H1 (cell line): ENCODE data around the gene MROH2A. TPM values are rescaled to one million over a fixed set of nuclear protein-coding genes. Genes with fewer than 3 reads are reported as not detected.

Experiments
- CTCF ChIA-PET: fragments of 300-600 bp; sonication (Branson Sonifier 250); formaldehyde crosslinking; loops from one replicate; lab custom pipeline; 2021; ENCODE audit not compliant: partially characterized antibody; lab: Charles Lee
- POLR2A ChIA-PET: fragments of 300-600 bp; sonication (Branson Sonifier 250); formaldehyde crosslinking; loops from one replicate; lab custom pipeline; 2021; ENCODE audit warnings: inconsistent platforms; ENCODE audit not compliant: partially characterized antibody; lab: Charles Lee
- DNase-seq, 2 experiments: peaks; one replicate each; pipeline versions ENCODE4 v3.0.0 to v3.0.0-alpha.2; 2010 to 2022; ENCODE audit warnings: low spot score in 2 of 2, low read depth in 1 of 2, mixed read lengths in 1 of 2
- FAIRE-seq: peaks from 2 replicates; lab custom pipeline; 2011; peaks lifted over from hg19 to GRCh38; lab: Jason Lieb, UNC
- H2AFZ ChIP-seq: 2 replicates; pipeline ENCODE4 v1.8.1; 2012; ENCODE audit warnings: low read length, inconsistent platforms
- H2AK5ac ChIP-seq: 2 replicates; pipeline ENCODE4 v1.6.1; 2013; ENCODE audit warnings: low read depth, low read length
- H2BK120ac ChIP-seq: replicated peaks from 2 replicates; pipeline ENCODE3; 2013; ENCODE audit warnings: low read depth, low read length, inconsistent platforms
- H2BK12ac ChIP-seq: 2 replicates; pipeline ENCODE4 v1.6.1; 2013; ENCODE audit warnings: low read depth, low read length
- H2BK15ac ChIP-seq: 2 replicates; pipeline ENCODE4 v1.6.1; 2013; ENCODE audit warnings: low read length
- H2BK20ac ChIP-seq: 2 replicates; pipeline ENCODE4 v1.6.1; 2013; ENCODE audit warnings: low read length
- H2BK5ac ChIP-seq: 2 replicates; pipeline ENCODE4 v1.6.1; 2013; ENCODE audit warnings: low read depth, low read length
- H3K14ac ChIP-seq: 2 replicates; pipeline ENCODE4 v1.6.1; 2013; ENCODE audit warnings: inconsistent platforms; ENCODE audit not compliant: insufficient read length
- H3K18ac ChIP-seq: 2 replicates; pipeline ENCODE4 v1.6.1; 2013; ENCODE audit warnings: low read length; ENCODE audit errors: extremely low read depth
- H3K23ac ChIP-seq: 2 replicates; pipeline ENCODE4 v1.6.1; 2013; ENCODE audit warnings: inconsistent platforms; ENCODE audit not compliant: insufficient read length
- H3K23me2 ChIP-seq: 2 replicates; pipeline ENCODE4 v1.6.1; 2013; ENCODE audit warnings: low read depth, low read length
- H3K27ac ChIP-seq: 2 replicates; pipeline ENCODE4 v1.6.1; 2011; ENCODE audit warnings: low read depth, low read length, inconsistent platforms
- H3K27me3 ChIP-seq, 4 experiments: replicated peaks in 1 of 4; 1 replicate in 1 of 4; 2 replicates in 3 of 4; pipeline versions ENCODE4 v1.6.1 to v1.8.1; 2011 to 2013; ENCODE audit warnings: low read length in 3 of 4, mild to moderate bottlenecking in 3 of 4, inconsistent platforms in 2 of 4, mixed read lengths in 2 of 4, moderate library complexity in 1 of 4; ENCODE audit not compliant: control insufficient read depth in 3 of 4, insufficient read depth in 3 of 4; ENCODE audit errors: extremely low read depth in 1 of 4
- H3K36me3 ChIP-seq, 4 experiments: 2 replicates each; pipeline versions ENCODE4 v1.6.1 to v1.8.1; 2011 to 2013; ENCODE audit warnings: mild to moderate bottlenecking in 4 of 4, low read length in 3 of 4, moderate library complexity in 2 of 4, control low read depth in 1 of 4, inconsistent platforms in 1 of 4; ENCODE audit not compliant: insufficient read depth in 4 of 4, control insufficient read depth in 2 of 4
- H3K4ac ChIP-seq: replicated peaks from 2 replicates; pipeline ENCODE3; 2013; ENCODE audit warnings: low read length, low read depth, mixed read lengths, inconsistent platforms; ENCODE audit not compliant: insufficient read length
- H3K4me1 ChIP-seq, 4 experiments: replicated peaks in 1 of 4; 1 replicate in 1 of 4; 2 replicates in 3 of 4; pipeline versions ENCODE4 v1.6.1 to v1.8.1; 2011 to 2013; ENCODE audit warnings: low read length in 3 of 4, inconsistent platforms in 2 of 4, mixed read lengths in 1 of 4; ENCODE audit not compliant: insufficient read depth in 4 of 4, control insufficient read depth in 3 of 4
- H3K4me2 ChIP-seq, 2 experiments: 2 replicates each; pipeline versions ENCODE4 v1.6.1 to v1.8.1; 2011 to 2013; ENCODE audit warnings: low read depth in 2 of 2, low read length in 2 of 2, control low read depth in 1 of 2, inconsistent platforms in 1 of 2, mild to moderate bottlenecking in 1 of 2; ENCODE audit not compliant: insufficient read depth in 1 of 2
- H3K4me3 ChIP-seq, 4 experiments: fragments of 200-600, 300-600 bp in 1 of 4; sonication (generic), shearing (Covaris generic), sonication (Bioruptor Twin) in 1 of 4; 2 replicates each; pipeline versions ENCODE4 v1.5.1 to v1.8.1; 2011 to 2016; ENCODE audit warnings: low read length in 4 of 4, low read depth in 3 of 4, control low read depth in 2 of 4, inconsistent platforms in 2 of 4, mild to moderate bottlenecking in 2 of 4, mixed read lengths in 1 of 4, moderate library complexity in 1 of 4; ENCODE audit not compliant: insufficient read depth in 2 of 4; ENCODE audit errors: extremely low read depth in 1 of 4
- H3K56ac ChIP-seq: replicated peaks from 2 replicates; pipeline ENCODE3; 2013; ENCODE audit warnings: low read depth, mild to moderate bottlenecking, mixed read lengths, low read length, inconsistent platforms; ENCODE audit not compliant: insufficient read length
- H3K79me1 ChIP-seq: 2 replicates; pipeline ENCODE4 v1.6.1; 2013; ENCODE audit warnings: low read depth, low read length, control low read depth
- H3K79me2 ChIP-seq, 2 experiments: 2 replicates each; pipeline versions ENCODE4 v1.6.1 to v1.8.1; 2012 to 2013; ENCODE audit warnings: low read length in 2 of 2, mild to moderate bottlenecking in 2 of 2, inconsistent platforms in 1 of 2; ENCODE audit not compliant: insufficient read depth in 2 of 2, control insufficient read depth in 1 of 2
- H3K9ac ChIP-seq, 4 experiments: replicated peaks in 1 of 4; 1 replicate in 1 of 4; 2 replicates in 3 of 4; pipeline versions ENCODE4 v1.6.1 to v1.8.1; 2011 to 2013; ENCODE audit warnings: low read depth in 3 of 4, low read length in 3 of 4, control low read depth in 2 of 4, mild to moderate bottlenecking in 2 of 4, moderate library complexity in 2 of 4, inconsistent platforms in 1 of 4; ENCODE audit errors: extremely low read depth in 1 of 4
- H3K9me3 ChIP-seq, 2 experiments: 2 replicates each; pipeline versions ENCODE4 v1.6.1 to v1.8.1; 2012 to 2013; ENCODE audit warnings: mild to moderate bottlenecking in 2 of 2, moderate library complexity in 2 of 2, control low read depth in 1 of 2, inconsistent platforms in 1 of 2, low read depth in 1 of 2, low read length in 1 of 2, mixed read lengths in 1 of 2; ENCODE audit not compliant: insufficient read depth in 2 of 2
- H4K20me1 ChIP-seq, 2 experiments: replicated peaks in 1 of 2; 2 replicates each; pipeline versions ENCODE3 to v1.8.1; 2011 to 2013; ENCODE audit warnings: inconsistent platforms in 2 of 2, low read length in 2 of 2, mild to moderate bottlenecking in 1 of 2; ENCODE audit not compliant: insufficient read depth in 2 of 2, control insufficient read depth in 1 of 2
- H4K5ac ChIP-seq: 2 replicates; pipeline ENCODE4 v1.6.1; 2013; ENCODE audit warnings: low read length, low read depth, mixed read lengths, inconsistent platforms; ENCODE audit not compliant: insufficient read length
- H4K8ac ChIP-seq: 2 replicates; pipeline ENCODE4 v1.8.0; 2013; ENCODE audit warnings: mild to moderate bottlenecking, moderate library complexity, low read length, inconsistent platforms; ENCODE audit not compliant: insufficient read depth; ENCODE audit errors: extremely low read depth
- H4K91ac ChIP-seq: replicated peaks from 2 replicates; pipeline ENCODE3; 2013; ENCODE audit warnings: low read length, mixed read lengths, inconsistent platforms; ENCODE audit not compliant: insufficient read length
- GTF2F1 ChIP-seq: IDR thresholded peaks from 2 replicates; pipeline ENCODE4 v1.6.1; 2012; ENCODE audit warnings: low read depth, low read length, improper control_type of control experiment, borderline replicate concordance
- TEAD4 ChIP-seq: IDR thresholded peaks from 2 replicates; pipeline ENCODE4 v1.6.1; 2012; ENCODE audit warnings: low read depth, low read length, inconsistent platforms, mixed read lengths
- WGBS, 2 experiments: shearing (Covaris generic) in 1 of 2; methylation state at CpG; one replicate each; pipeline versions ENCODE4 v1.1.6 to v1.1.7; 2013 to 2015; ENCODE audit warnings: low lambda C conversion rate in 2 of 2, mixed read lengths in 2 of 2, inconsistent platforms in 1 of 2, low coverage in 1 of 2, missing lambda C conversion rate in 1 of 2; ENCODE audit not compliant: insufficient replicate concordance in 2 of 2, insufficient coverage in 1 of 2, insufficient read length in 1 of 2; ENCODE audit errors: extremely low coverage in 1 of 2, missing lambda C conversion rate in 1 of 2; 5-methylcytosine and 5-hydroxymethylcytosine counted together
- polyA plus RNA-seq, 7 experiments: library from polyadenylated mRNA; depleted of rRNA in 3 of 7; stranded (reverse) in 5 of 7; unstranded in 2 of 7; fragments of >200 nt in 5 of 7; fragments of 200-250 nt in 2 of 7; gene quantifications; 1 replicate in 5 of 7; 2 replicates in 1 of 7; 4 replicates in 1 of 7; pipeline versions ENCODE4 v1.2.1 to v1.2.3, GENCODE V29; 2011 to 2013; ENCODE audit warnings: missing spikeins in 2 of 7, mixed read lengths in 2 of 7
- total RNA-seq: library from RNA; stranded (reverse); fragmentation: NEBNext Ultra II Directional; extraction: Animal tissue kit (Norgen Biotek cat#: 25700); gene quantifications from 2 replicates; pipeline ENCODE4 v1.2.1, GENCODE V29; 2021

Gene MROH2A
- total and polyA plus RNA-seq, 2 of the 8 experiments (the other 6 are each of a cell fraction or from before 2014, with no cell fraction given), result not detected

DNA sequence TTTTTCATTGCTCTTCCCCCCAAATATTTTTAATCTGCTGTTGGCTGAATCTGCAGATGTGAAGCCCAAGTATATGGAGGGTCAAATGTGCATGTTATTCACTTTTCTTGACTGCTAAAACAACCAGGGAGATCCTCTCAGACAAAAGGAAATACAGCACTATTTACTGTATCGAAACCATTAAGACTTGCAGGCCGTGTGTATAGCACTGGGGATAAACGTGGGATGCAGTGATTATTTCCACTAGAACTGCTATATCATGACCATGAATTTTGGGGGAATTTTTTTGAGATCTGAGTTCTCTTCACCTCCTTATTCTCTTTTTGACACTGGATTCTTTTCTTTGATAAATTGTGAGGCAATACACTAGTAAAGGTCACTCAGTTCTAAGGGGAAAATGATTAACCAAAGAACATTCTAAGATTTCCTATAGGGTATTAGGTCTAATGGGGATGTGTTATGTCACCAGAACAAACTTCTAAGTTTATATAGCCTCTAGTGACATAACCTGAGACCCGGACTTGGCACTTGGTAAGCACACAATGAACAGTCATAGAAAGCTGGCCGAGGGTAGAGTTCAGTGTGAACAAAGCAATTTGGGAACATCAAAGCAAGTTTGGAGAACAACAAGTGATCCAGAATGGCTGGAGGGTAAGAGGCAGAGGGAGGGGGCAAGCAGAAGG is 32.9 kb upstream of the MROH2A start:
- H3K9ac ChIP-seq, result no peak overlapping the region
- H4K8ac ChIP-seq, result no peak overlapping the region
- H3K4me1 ChIP-seq, result no peaks in the 10 kb centered on the region
- no peaks in the 10 kb centered on the region for H3K36me3 ChIP-seq
- no peak overlapping the region for H3K4ac ChIP-seq
- TF ChIP-seq GTF2F1 (no peak), TEAD4 (no peak)
- TF ChIP-seq, all 59 proteins: peak for 0
- Histone ChIP-seq H3K27me3 (no peaks in the 10 kb centered on the region), H3K27ac (no peak overlapping the region), H2BK5ac (no peak overlapping the region), H3K56ac (no peak overlapping the region), H4K5ac (no peak overlapping the region), H3K79me2 (no peaks in the 10 kb centered on the region), H2BK120ac (no peak overlapping the region), H3K14ac (no peak overlapping the region), H4K91ac (no peak overlapping the region), H3K79me1 (no peaks in the 10 kb centered on the region), H3K9me3 (peaks cover 5 to 21% of the 10 kb centered on the region in 2 experiments; a peak in 2 of 4 replicates), H3K4me3 (no peak overlapping the region), H3K23me2 (no peaks in the 10 kb centered on the region), H3K18ac (no peak overlapping the region), H2BK20ac (no peak overlapping the region), H2AFZ (no peak overlapping the region), H4K20me1 (no peaks in the 10 kb centered on the region), H2BK12ac (no peak overlapping the region), H2AK5ac (no peak overlapping the region), H3K23ac (no peak overlapping the region), H2BK15ac (no peak overlapping the region), H3K4me2 (no peak overlapping the region)
- DNase-seq (no peak), FAIRE-seq (no peak)
- 81% methylated on average over 5 of the region's 5 CpGs; no CpG with 5 or more reads in 1 of the 2 experiments for WGBS, 2 experiments
- ChIA-PET CTCF (no interaction called here), POLR2A (no interaction called here)
